Activated CD4-positive, CD25-positive, alpha-beta regulatory T cell treated with anti-CD3 and anti-CD28 coated beads, Interleukin-2, amount 50 U/mL, for 24 hours (primary cell): Measurements from ENCODE around the gene FAM187B.
"Not testable (repeated sequence)": the region's sequence is repeated elsewhere in the genome, so short reads cannot be mapped to it uniquely, and the experiment has no call there.

ENCODE experiments used
- ATAC-seq, 2 donors: fragments of 150-1000 bp; cut with Tn5 transposase; one replicate each; pipeline ENCODE4 v1.10.0; 2021; ENCODE audit warnings: mild to moderate bottlenecking in 1 of 2, moderate library complexity in 1 of 2

Gene FAM187B

GRCh38 chr19:35211545-35212230, 16.9 kb downstream of the FAM187B start:
- ATAC-seq: no peak

- no peak for ATAC-seq
Measured at GRCh38 chr19:35209646-35210045, 18.9 kb downstream of the FAM187B start.

- ATAC-seq: no peak
Measured at GRCh38 chr19:35208121-35208520, 20.4 kb downstream of the FAM187B start.

- no peak for ATAC-seq
Measured at GRCh38 chr19:35207391-35207871, 21.1 kb downstream of the FAM187B start.

GRCh38 chr19:35206855-35207254, 21.7 kb downstream of the FAM187B start:
- no peak for ATAC-seq

GRCh38 chr19:35206379-35206778, 22.2 kb downstream of the FAM187B start:
- peak; percentile 60 to 61 for ATAC-seq

GRCh38 chr19:35205733-35206323, 22.7 kb downstream of the FAM187B start:
- no peak for ATAC-seq

- peak in 1 of 2 donors; percentile 4 for ATAC-seq
Measured at GRCh38 chr19:35204799-35205732, 23.5 kb downstream of the FAM187B start.

GRCh38 chr19:35202722-35203688, 25.5 kb downstream of the FAM187B start:
- ATAC-seq: peak; percentile 24 to 25

- no peak for ATAC-seq
Measured at GRCh38 chr19:35199481-35199880, 29.1 kb downstream of the FAM187B start.

GRCh38 chr19:35196861-35197260, 31.7 kb downstream of the FAM187B start:
- not testable (repeated sequence) for ATAC-seq

- no peak for ATAC-seq
Measured at GRCh38 chr19:35195830-35196229, 32.7 kb downstream of the FAM187B start.

GRCh38 chr19:35194012-35194984, 34.2 kb downstream of the FAM187B start:
- no peak for ATAC-seq

GRCh38 chr19:35184884-35185283, 43.7 kb downstream of the FAM187B start:
- ATAC-seq: peak; percentile 84 to 95

GRCh38 chr19:35184267-35184666, 44.3 kb downstream of the FAM187B start:
- no peak for ATAC-seq

- ATAC-seq: no peak
Measured at GRCh38 chr19:35181387-35181786, 47.2 kb downstream of the FAM187B start.

GRCh38 chr19:35179830-35180229, 48.7 kb downstream of the FAM187B start:
- no peak for ATAC-seq

GRCh38 chr19:35178701-35179100, 49.8 kb downstream of the FAM187B start:
- no peak for ATAC-seq

- peak; percentile 41 to 55 for ATAC-seq
Measured at GRCh38 chr19:35177377-35178274, 50.9 kb downstream of the FAM187B start.

GRCh38 chr19:35176181-35176570, 52.4 kb downstream of the FAM187B start:
- no peak for ATAC-seq
